ENCODE measurements around the gene OPN1SW. TPM values are rescaled to one million over a fixed set of nuclear protein-coding genes. Genes with fewer than 3 reads are reported as not detected.

The OPN1SW gene
- total and polyA plus RNA-seq, 9 of the 15 experiments (the other 6 are each of a cell fraction or from before 2014, with no cell fraction given) = 0.84 to 1.0 TPM; not detected in 7

DNA sequence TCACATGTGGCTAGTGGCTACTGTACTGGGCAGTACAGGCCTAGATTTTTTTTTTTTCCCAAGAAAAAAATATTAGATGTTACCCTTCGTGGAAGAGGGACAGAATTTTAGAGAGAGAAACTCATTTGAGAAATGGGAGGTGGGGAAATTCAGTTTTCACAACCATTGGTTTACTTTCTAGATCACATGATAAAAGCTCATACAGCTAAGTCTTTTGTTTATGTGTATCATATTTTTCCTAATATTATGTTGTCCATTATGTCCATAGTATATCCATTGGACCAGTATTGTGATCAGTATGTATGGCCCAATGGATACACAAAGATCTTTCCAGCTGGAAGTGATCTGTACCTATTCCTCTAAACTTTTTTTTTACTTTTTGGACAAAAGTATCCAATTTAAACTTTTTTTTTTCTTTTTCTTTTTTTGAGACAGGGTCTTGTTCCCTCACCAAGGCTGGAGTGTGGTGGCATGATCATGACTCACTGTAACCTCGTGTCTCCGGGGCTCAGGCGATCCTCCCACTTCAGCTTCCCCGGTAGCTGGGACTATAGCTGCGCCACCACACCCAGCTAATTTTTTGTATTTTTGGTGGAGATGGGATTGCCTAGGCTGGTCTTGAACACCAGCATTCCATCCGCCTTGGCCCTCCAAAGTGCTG is 32.4 kb downstream of the OPN1SW start (continued):
- TF ChIP-seq, protein P1, sequence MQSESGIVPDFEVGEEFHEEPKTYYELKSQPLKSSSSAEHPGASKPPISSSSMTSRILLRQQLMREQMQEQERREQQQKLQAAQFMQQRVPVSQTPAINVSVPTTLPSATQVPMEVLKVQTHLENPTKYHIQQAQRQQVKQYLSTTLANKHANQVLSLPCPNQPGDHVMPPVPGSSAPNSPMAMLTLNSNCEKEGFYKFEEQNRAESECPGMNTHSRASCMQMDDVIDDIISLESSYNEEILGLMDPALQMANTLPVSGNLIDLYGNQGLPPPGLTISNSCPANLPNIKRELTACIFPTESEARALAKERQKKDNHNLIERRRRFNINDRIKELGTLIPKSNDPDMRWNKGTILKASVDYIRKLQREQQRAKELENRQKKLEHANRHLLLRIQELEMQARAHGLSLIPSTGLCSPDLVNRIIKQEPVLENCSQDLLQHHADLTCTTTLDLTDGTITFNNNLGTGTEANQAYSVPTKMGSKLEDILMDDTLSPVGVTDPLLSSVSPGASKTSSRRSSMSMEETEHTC (IDR thresholded peaks at IDR 0.05) = peak; percentile 80; the same call in 1 of the 2 replicates
- TF ChIP-seq PHB2 (IDR thresholded peaks at IDR 0.05; ENCODE audit: low read depth) = 0 out of 2 replicates have a peak, but pooled peaks have one; percentile 49
- no peak for TF ChIP-seq ZNF311 (CRISPR knock-in tag; IDR thresholded peaks at IDR 0.05)
- TF ChIP-seq L3MBTL2 (IDR thresholded peaks at IDR 0.05) = peak; percentile 45; the same call in 1 of the 2 replicates
- no peak for TF ChIP-seq RAD21 (CRISPR knock-in tag; conservative IDR thresholded peaks at IDR 0.05 in 1 of 2, IDR thresholded peaks at IDR 0.05 in 1 of 2)
- TF ChIP-seq ATF7 (IDR thresholded peaks at IDR 0.05) = 0 out of 2 replicates have a peak, but pooled peaks have one; percentile 21
- peak in 1 of 2 experiments; percentile 33; a peak in 1 of 4 replicates for TF ChIP-seq TRIM24 (IDR thresholded peaks at IDR 0.05)
- no peak for TF ChIP-seq WHSC1 (IDR thresholded peaks at IDR 0.05; ENCODE audit: low read length)
- no peak for TF ChIP-seq NR2C2 (CRISPR knock-in tag; IDR thresholded peaks at IDR 0.05)
- TF ChIP-seq NR2C2 (tag; IDR thresholded peaks at IDR 0.05) = peak; percentile 34; the same call in 1 of the 2 replicates
- no peak for TF ChIP-seq CREB1 (IDR thresholded peaks at IDR 0.05)
- TF ChIP-seq CREB1 (CRISPR knock-in tag; IDR thresholded peaks at IDR 0.05) = 0 out of 2 replicates have a peak, but pooled peaks have one; percentile 23
- TF ChIP-seq TBP (optimal IDR thresholded peaks at IDR 0.05; ENCODE audit: low read depth, low read length) = no peak
- 0 out of 2 replicates have a peak, but pooled peaks have one; percentile 19 for TF ChIP-seq GABPA (tag; conservative IDR thresholded peaks at IDR 0.05; ENCODE audit: low read depth)
- no peak for TF ChIP-seq ZNF561 (CRISPR knock-in tag; conservative IDR thresholded peaks at IDR 0.05)
- TF ChIP-seq ILF3 (IDR thresholded peaks at IDR 0.05; ENCODE audit: borderline replicate concordance) = no peak; the same call in 1 of the 2 replicates
- TF ChIP-seq MNT (conservative IDR thresholded peaks at IDR 0.05) = peak; percentile 69 to 86
- TF ChIP-seq, protein P2, sequence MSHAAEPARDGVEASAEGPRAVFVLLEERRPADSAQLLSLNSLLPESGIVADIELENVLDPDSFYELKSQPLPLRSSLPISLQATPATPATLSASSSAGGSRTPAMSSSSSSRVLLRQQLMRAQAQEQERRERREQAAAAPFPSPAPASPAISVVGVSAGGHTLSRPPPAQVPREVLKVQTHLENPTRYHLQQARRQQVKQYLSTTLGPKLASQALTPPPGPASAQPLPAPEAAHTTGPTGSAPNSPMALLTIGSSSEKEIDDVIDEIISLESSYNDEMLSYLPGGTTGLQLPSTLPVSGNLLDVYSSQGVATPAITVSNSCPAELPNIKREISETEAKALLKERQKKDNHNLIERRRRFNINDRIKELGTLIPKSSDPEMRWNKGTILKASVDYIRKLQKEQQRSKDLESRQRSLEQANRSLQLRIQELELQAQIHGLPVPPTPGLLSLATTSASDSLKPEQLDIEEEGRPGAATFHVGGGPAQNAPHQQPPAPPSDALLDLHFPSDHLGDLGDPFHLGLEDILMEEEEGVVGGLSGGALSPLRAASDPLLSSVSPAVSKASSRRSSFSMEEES (CRISPR knock-in tag; IDR thresholded peaks at IDR 0.05) = peak; percentile 20; the same call in 1 of the 2 replicates
- no peak for TF ChIP-seq ZNF124 (CRISPR knock-in tag; IDR thresholded peaks at IDR 0.05)
- TF ChIP-seq BMI1 (IDR thresholded peaks at IDR 0.05; ENCODE audit: low read length) = no peak
- no peak for TF ChIP-seq HNRNPL (IDR thresholded peaks at IDR 0.05; ENCODE audit: low read depth, low read length)
- TF ChIP-seq TAF15 (IDR thresholded peaks at IDR 0.05; ENCODE audit: low read depth, low read length) = no peak
- TF ChIP-seq, protein P3, sequence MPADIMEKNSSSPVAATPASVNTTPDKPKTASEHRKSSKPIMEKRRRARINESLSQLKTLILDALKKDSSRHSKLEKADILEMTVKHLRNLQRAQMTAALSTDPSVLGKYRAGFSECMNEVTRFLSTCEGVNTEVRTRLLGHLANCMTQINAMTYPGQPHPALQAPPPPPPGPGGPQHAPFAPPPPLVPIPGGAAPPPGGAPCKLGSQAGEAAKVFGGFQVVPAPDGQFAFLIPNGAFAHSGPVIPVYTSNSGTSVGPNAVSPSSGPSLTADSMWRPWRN (IDR thresholded peaks at IDR 0.05; ENCODE audit: low read depth) = no peak
- TF ChIP-seq ZNF384 (IDR thresholded peaks at IDR 0.05; ENCODE audit: low read depth, low read length) = peak; percentile 42; the same call in 1 of the 2 replicates

Data from K562 (cell line).